HCT116 (cell line): ENCODE data around the gene ARHGAP10. TPM values are rescaled to one million over a fixed set of nuclear protein-coding genes. Genes with fewer than 3 reads are reported as not detected.

Experiments
- ATAC-seq: fragments of 200-7000 bp; cut with Tn5 transposase; 2 replicates; pipeline ENCODE4 v1.9.1; 2020; ENCODE audit warnings: mild to moderate bottlenecking, moderate library complexity
- BruUV-seq: library from RNA; stranded (reverse); fragments of 400-500 nt; replicated peaks from 2 replicates; lab custom pipeline; 2021; lab: Mats Ljungman, UMichigan
- CTCF ChIA-PET: fragments of 300-600 bp; sonication (Branson Sonifier 250); formaldehyde crosslinking; loops from one replicate; lab custom pipeline; 2021; ENCODE audit warnings: antibody characterized with exemption; lab: Charles Lee
- POLR2A ChIA-PET: fragments of 300-600, 350-600 bp; sonication (Branson Sonifier 250); formaldehyde crosslinking; loops from one replicate; lab custom pipeline; 2021; ENCODE audit warnings: antibody characterized with exemption; lab: Charles Lee
- RAD21 ChIA-PET, 2 experiments: fragments of 300-600 bp; sonication (Branson Sonifier 250); formaldehyde crosslinking; loops; one replicate each; lab custom pipeline; 2023; ENCODE audit warnings: low total read pairs in 2 of 2; ENCODE audit not compliant: uncharacterized antibody in 2 of 2, unreplicated experiment in 2 of 2, low non-redundant PET in 1 of 2; lab: Charles Lee
- DNase-seq: peaks from one replicate; pipeline ENCODE4 v3.0.0-alpha.2; 2010; ENCODE audit warnings: low read depth, low spot score
- H2AFZ ChIP-seq: fragments of 200-600 bp; shearing (Covaris generic), sonication (generic); 2 replicates; pipeline ENCODE4 v1.6.1; 2017; ENCODE audit warnings: low read depth, mixed run types, mixed read lengths, antibody characterized with exemption, low read length; ENCODE audit not compliant: poor library complexity, severe bottlenecking
- H3K27ac ChIP-seq: 2 replicates; pipeline ENCODE4 v1.5.1; 2012; ENCODE audit warnings: low read depth, low read length
- H3K27me3 ChIP-seq: fragments of 200-600 bp; sonication (generic); 2 replicates; pipeline ENCODE4 v1.6.1; 2016; ENCODE audit warnings: mixed run types, low read length, mixed read lengths; ENCODE audit not compliant: insufficient read depth
- H3K36me3 ChIP-seq, 2 experiments: fragments of 200-500 bp in 1 of 2; fragments of 200-600 bp in 1 of 2; sonication (Bioruptor generic) in 1 of 2; sonication (generic) in 1 of 2; 2 replicates each; pipeline versions ENCODE4 v1.5.1 to v1.6.1; 2014 to 2016; ENCODE audit warnings: low read length in 2 of 2, inconsistent platforms in 1 of 2, mixed read lengths in 1 of 2, mixed run types in 1 of 2; ENCODE audit not compliant: insufficient read depth in 2 of 2, control insufficient read depth in 1 of 2
- H3K4me1 ChIP-seq, 2 experiments: fragments of 200-600 bp in 1 of 2; sonication (generic) in 1 of 2; 2 replicates each; pipeline versions ENCODE4 v1.5.1 to v1.6.1; 2012 to 2017; ENCODE audit warnings: low read length in 2 of 2, inconsistent platforms in 1 of 2, mild to moderate bottlenecking in 1 of 2, mixed read lengths in 1 of 2, mixed run types in 1 of 2, moderate library complexity in 1 of 2; ENCODE audit not compliant: insufficient read depth in 2 of 2, control insufficient read depth in 1 of 2
- H3K4me2 ChIP-seq: fragments of 200-600 bp; sonication (generic); 2 replicates; pipeline ENCODE4 v1.6.1; 2017; ENCODE audit warnings: mixed run types, low read length, mixed read lengths
- H3K4me3 ChIP-seq, 2 experiments: fragments of 200-600 bp in 1 of 2; sonication (generic) in 1 of 2; replicated peaks in 1 of 2; 2 replicates each; pipeline ENCODE4 v1.5.1; 2011 to 2016; ENCODE audit warnings: low read length in 2 of 2, control low read depth in 1 of 2, low read depth in 1 of 2, mild to moderate bottlenecking in 1 of 2, mixed read lengths in 1 of 2, mixed run types in 1 of 2
- H3K79me2 ChIP-seq: fragments of 200-600 bp; sonication (generic); 2 replicates; pipeline ENCODE4 v1.6.1; 2017; ENCODE audit warnings: mild to moderate bottlenecking, mixed run types, low read length, moderate library complexity, mixed read lengths; ENCODE audit not compliant: insufficient read depth
- H3K9ac ChIP-seq: fragments of 200-600 bp; sonication (generic); 2 replicates; pipeline ENCODE4 v1.6.1; 2016; ENCODE audit warnings: low read length, mixed read lengths
- H3K9me2 ChIP-seq: fragments of 200-600 bp; sonication (generic), shearing (Covaris generic); 2 replicates; pipeline ENCODE4 v1.6.1; 2017; ENCODE audit warnings: mixed run types, mild to moderate bottlenecking, moderate library complexity; ENCODE audit not compliant: insufficient read depth
- H3K9me3 ChIP-seq, 2 experiments: fragments of 200-500 bp in 1 of 2; fragments of 200-600 bp in 1 of 2; sonication (Bioruptor generic) in 1 of 2; sonication (generic) in 1 of 2; 2 replicates each; pipeline ENCODE4 v1.6.1; 2014 to 2017; ENCODE audit warnings: low read length in 2 of 2, mixed read lengths in 2 of 2, inconsistent platforms in 1 of 2, low read depth in 1 of 2, mild to moderate bottlenecking in 1 of 2, mixed run types in 1 of 2, moderate library complexity in 1 of 2; ENCODE audit not compliant: control insufficient read depth in 1 of 2, insufficient read depth in 1 of 2
- H4K20me1 ChIP-seq: fragments of 200-600 bp; sonication (generic), shearing (Covaris generic); 2 replicates; pipeline ENCODE4 v1.6.1; 2017; ENCODE audit warnings: mixed run types, mild to moderate bottlenecking, moderate library complexity; ENCODE audit not compliant: insufficient read depth
- ATF3 ChIP-seq: IDR thresholded peaks from 2 replicates; pipeline ENCODE4 v1.6.1; 2012
- CBX3 ChIP-seq: IDR thresholded peaks from 2 replicates; pipeline ENCODE4 v1.6.1; 2012; ENCODE audit warnings: low read depth
- CEBPB ChIP-seq: IDR thresholded peaks from 2 replicates; pipeline ENCODE4 v1.6.1; 2012; ENCODE audit warnings: low read depth
- CTCF ChIP-seq, 3 experiments: fragments of 200-600 bp in 1 of 3; sonication (generic) in 1 of 3; IDR thresholded peaks in 2 of 3; conservative IDR thresholded peaks in 1 of 3; 2 replicates each; pipeline ENCODE4 v1.5.1; 2012 to 2017; ENCODE audit warnings: low read depth in 2 of 3, low read length in 2 of 3, antibody characterized with exemption in 1 of 3, borderline replicate concordance in 1 of 3, control low read depth in 1 of 3, mild to moderate bottlenecking in 1 of 3, mixed read lengths in 1 of 3, mixed run types in 1 of 3, moderate library complexity in 1 of 3; ENCODE audit not compliant: insufficient read depth in 1 of 3
- EGR1 ChIP-seq: IDR thresholded peaks from 2 replicates; pipeline ENCODE4 v1.6.1; 2012; ENCODE audit warnings: low read depth
- EZH2 ChIP-seq: fragments of 200-600 bp; sonication (generic); IDR thresholded peaks from 2 replicates; pipeline ENCODE4 v1.6.1; 2017; ENCODE audit warnings: antibody characterized with exemption, mixed run types
- FOSL1 ChIP-seq: IDR thresholded peaks from 2 replicates; pipeline ENCODE4 v1.6.1; 2012; ENCODE audit warnings: low read depth
- JUND ChIP-seq: IDR thresholded peaks from 2 replicates; pipeline ENCODE4 v1.6.1; 2012
- MAX ChIP-seq: IDR thresholded peaks from 2 replicates; pipeline ENCODE4 v1.6.1; 2012
- POLR2AphosphoS5 ChIP-seq: IDR thresholded peaks from 2 replicates; pipeline ENCODE4 v1.6.1; 2011; ENCODE audit warnings: mild to moderate bottlenecking, low read depth, low read length, moderate library complexity
- RAD21 ChIP-seq: IDR thresholded peaks from 2 replicates; pipeline ENCODE4 v1.6.1; 2012; ENCODE audit warnings: low read depth, mild to moderate bottlenecking
- REST ChIP-seq: IDR thresholded peaks from 2 replicates; pipeline ENCODE4 v1.6.1; 2012; ENCODE audit warnings: low read depth
- YY1 ChIP-seq: IDR thresholded peaks from 2 replicates; pipeline ENCODE4 v1.6.1; 2011; ENCODE audit warnings: low read length, low read depth, moderate library complexity, mild to moderate bottlenecking; ENCODE audit not compliant: insufficient replicate concordance; ENCODE audit errors: extremely low read depth
- ZBTB33 ChIP-seq: IDR thresholded peaks from 2 replicates; pipeline ENCODE4 v1.6.1; 2011; ENCODE audit warnings: mild to moderate bottlenecking, low read length, moderate library complexity; ENCODE audit not compliant: insufficient replicate concordance; ENCODE audit errors: extremely low read depth
- ZFX ChIP-seq: fragments of 450-650 bp; IDR thresholded peaks from 2 replicates; pipeline ENCODE4 v1.6.1; 2017
- intact Hi-C: fragments of 100-400 bp; cut with micrococcal nuclease; formaldehyde crosslinking; loops from 2 replicates; pipeline ENCODE4 v1.10.0; 2022
- total RNA-seq: library from RNA; stranded (reverse); gene quantifications from one replicate; pipeline ENCODE4 v1.2.1, GENCODE V29; 2021; ENCODE audit not compliant: unreplicated experiment

ARHGAP10 gene
- total RNA-seq, 1 experiment from 2014 or later: 24.7 TPM

- no peak overlapping the region for H3K27ac ChIP-seq
- no peak overlapping the region for H3K9ac ChIP-seq
- H3K9me3 ChIP-seq: no peaks in the 10 kb centered on the region
- no peaks in the 10 kb centered on the region for H3K4me1 ChIP-seq
- no peaks in the 10 kb centered on the region for H3K36me3 ChIP-seq
- H3K9me2 ChIP-seq: no peaks in the 10 kb centered on the region
- CTCF ChIA-PET: no interaction called here
- no peak for DNase-seq
- BruUV-seq: no TSS peak
- ATAC-seq: no peak
- POLR2A ChIA-PET: no interaction called here
- intact Hi-C loops: no loop called here
- no peak overlapping the region for H3K4me2 ChIP-seq
- TF ChIP-seq ZFX (no peak), FOSL1 (no peak), ATF3 (no peak), REST (no peak), CEBPB (no peak), ZBTB33 (no peak), POLR2AphosphoS5 (no peak), MAX (no peak), EGR1 (no peak), JUND (no peak), RAD21 (no peak), CBX3 (no peak), EZH2 (no peak), YY1 (no peak), CTCF (IDR thresholded peaks at IDR 0.05 in 2 of 3, conservative IDR thresholded peaks at IDR 0.05 in 1 of 3; ENCODE audit: borderline replicate concordance in 1 of 3, insufficient read depth in 1 of 3, low read depth in 2 of 3, low read length in 2 of 3) (no peak)
- no peaks in the 10 kb centered on the region for H3K27me3 ChIP-seq
- H3K79me2 ChIP-seq: peaks cover 48% of the 10 kb centered on the region
- no peak overlapping the region for H2AFZ ChIP-seq
- no peak overlapping the region for H3K4me3 ChIP-seq
- RAD21 ChIA-PET: no interaction called here
- no peaks in the 10 kb centered on the region for H4K20me1 ChIP-seq
Observed at GRCh38 chr4:147814376-147814775, 82.5 kb downstream of the ARHGAP10 start.
